Measurements from ENCODE around the gene LRRC32. TPM values are rescaled to one million over a fixed set of nuclear protein-coding genes. Genes with fewer than 3 reads are reported as not detected.

Gene LRRC32
- total RNA-seq, 1 donor from 2014 or later = 111 TPM

DNA sequence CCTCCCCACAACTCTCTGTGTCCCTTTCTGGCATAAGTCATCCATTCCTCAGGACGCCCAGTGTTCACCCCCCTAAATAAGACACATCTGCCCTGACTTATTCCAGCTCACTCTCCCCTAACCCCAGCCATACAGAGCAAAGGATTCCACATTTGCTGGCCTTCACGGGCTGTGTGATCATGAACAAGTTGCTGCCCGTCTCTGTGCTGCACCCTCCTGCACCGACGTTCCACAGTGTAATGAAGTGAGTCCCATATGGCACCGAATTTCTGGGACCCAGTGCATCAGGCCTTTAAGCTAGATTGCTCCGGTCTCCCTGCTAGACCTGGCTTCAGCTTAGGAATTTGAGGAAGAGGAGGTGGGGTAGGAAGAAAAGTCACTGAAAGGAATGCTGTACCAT is 22.4 kb upstream of the LRRC32 start:
- H3K4me3 ChIP-seq = no peak overlapping the region
- intact Hi-C loops (cut with DNase I) = no loop called here
- no peaks in the 10 kb centered on the region for H3K9me3 ChIP-seq
- no peak for ATAC-seq
- peaks cover 5% of the 10 kb centered on the region for H3K4me1 ChIP-seq
- no peak for DNase-seq
- no peak overlapping the region for H3K27ac ChIP-seq
- H3K36me3 ChIP-seq = no peaks in the 10 kb centered on the region
- TF ChIP-seq, protein P1, sequence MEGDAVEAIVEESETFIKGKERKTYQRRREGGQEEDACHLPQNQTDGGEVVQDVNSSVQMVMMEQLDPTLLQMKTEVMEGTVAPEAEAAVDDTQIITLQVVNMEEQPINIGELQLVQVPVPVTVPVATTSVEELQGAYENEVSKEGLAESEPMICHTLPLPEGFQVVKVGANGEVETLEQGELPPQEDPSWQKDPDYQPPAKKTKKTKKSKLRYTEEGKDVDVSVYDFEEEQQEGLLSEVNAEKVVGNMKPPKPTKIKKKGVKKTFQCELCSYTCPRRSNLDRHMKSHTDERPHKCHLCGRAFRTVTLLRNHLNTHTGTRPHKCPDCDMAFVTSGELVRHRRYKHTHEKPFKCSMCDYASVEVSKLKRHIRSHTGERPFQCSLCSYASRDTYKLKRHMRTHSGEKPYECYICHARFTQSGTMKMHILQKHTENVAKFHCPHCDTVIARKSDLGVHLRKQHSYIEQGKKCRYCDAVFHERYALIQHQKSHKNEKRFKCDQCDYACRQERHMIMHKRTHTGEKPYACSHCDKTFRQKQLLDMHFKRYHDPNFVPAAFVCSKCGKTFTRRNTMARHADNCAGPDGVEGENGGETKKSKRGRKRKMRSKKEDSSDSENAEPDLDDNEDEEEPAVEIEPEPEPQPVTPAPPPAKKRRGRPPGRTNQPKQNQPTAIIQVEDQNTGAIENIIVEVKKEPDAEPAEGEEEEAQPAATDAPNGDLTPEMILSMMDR (IDR thresholded peaks at IDR 0.05) = no peak
- H3K27me3 ChIP-seq = no peaks in the 10 kb centered on the region

DNA sequence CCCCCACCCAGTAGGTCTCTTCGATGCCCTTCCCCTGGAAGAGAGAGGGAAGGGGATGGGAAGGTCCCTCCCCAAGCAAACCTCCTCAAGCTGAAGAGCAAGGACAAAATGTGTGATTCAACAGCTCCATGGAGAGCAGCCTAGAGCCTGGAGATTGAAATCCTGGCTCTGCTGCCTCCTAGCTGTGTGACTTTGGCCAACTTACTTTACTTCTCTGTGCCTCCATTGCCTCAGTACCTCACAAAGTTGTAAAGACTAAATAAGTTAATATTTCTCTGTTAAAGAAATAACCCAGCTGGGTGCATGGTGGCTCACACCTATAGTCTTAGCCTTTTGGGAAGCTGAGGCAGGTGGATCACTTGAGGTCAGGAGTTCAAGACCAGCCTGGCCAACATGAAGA is 21.1 kb upstream of the LRRC32 start:
- intact Hi-C loops (cut with DNase I) = no loop called here
- no peaks in the 10 kb centered on the region for H3K36me3 ChIP-seq
- H3K9me3 ChIP-seq = no peaks in the 10 kb centered on the region
- peaks cover 5% of the 10 kb centered on the region for H3K4me1 ChIP-seq
- ATAC-seq = no peak
- no peaks in the 10 kb centered on the region for H3K27me3 ChIP-seq
- H3K4me3 ChIP-seq = no peak overlapping the region
- TF ChIP-seq, protein P1 (IDR thresholded peaks at IDR 0.05) = no peak
- H3K27ac ChIP-seq = no peak overlapping the region
- DNase-seq = no peak

DNA sequence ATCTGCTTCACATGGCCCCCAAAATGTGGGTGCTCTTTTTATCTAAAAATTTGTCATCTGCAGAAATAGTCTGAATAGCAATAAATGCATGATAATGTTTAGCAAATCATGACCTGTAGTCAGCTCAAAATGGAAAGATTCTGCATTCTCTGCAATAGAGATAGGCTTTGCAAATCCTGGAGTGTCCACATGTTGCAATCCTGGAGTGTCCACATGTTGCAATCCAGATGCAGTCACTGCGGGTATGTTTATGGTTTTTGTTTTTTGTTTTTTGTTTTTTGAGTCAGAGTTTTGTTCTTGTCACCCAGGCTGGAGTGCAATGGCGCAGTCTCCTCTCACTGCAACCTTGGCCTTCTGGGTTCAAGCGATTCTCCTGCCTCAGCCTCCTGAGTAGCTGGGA is 20.2 kb upstream of the LRRC32 start:
- Histone ChIP-seq H3K36me3 (no peaks in the 10 kb centered on the region), H3K9me3 (no peaks in the 10 kb centered on the region), H3K27ac (no peak overlapping the region), H3K4me3 (no peak overlapping the region), H3K27me3 (no peaks in the 10 kb centered on the region), H3K4me1 (peaks cover 5% of the 10 kb centered on the region)
- intact Hi-C loops (cut with DNase I) = no loop called here
- no peak for DNase-seq
- TF ChIP-seq, protein P1 (IDR thresholded peaks at IDR 0.05) = no peak
- no peak for ATAC-seq

GRCh38 chr11:76689313-76690260 is 19.0 kb upstream of the LRRC32 start:
- H3K4me1 ChIP-seq = peaks cover 5% of the 10 kb centered on the region
- no peak overlapping the region for H3K4me3 ChIP-seq
- TF ChIP-seq, protein P1 (IDR thresholded peaks at IDR 0.05) = no peak
- H3K27ac ChIP-seq = no peak overlapping the region
- no peaks in the 10 kb centered on the region for H3K36me3 ChIP-seq
- ATAC-seq (peak; percentile 80), DNase-seq (peak; percentile 86)
- intact Hi-C loops (cut with DNase I) = no loop called here
- H3K27me3 ChIP-seq = no peaks in the 10 kb centered on the region
- H3K9me3 ChIP-seq = no peaks in the 10 kb centered on the region

DNA sequence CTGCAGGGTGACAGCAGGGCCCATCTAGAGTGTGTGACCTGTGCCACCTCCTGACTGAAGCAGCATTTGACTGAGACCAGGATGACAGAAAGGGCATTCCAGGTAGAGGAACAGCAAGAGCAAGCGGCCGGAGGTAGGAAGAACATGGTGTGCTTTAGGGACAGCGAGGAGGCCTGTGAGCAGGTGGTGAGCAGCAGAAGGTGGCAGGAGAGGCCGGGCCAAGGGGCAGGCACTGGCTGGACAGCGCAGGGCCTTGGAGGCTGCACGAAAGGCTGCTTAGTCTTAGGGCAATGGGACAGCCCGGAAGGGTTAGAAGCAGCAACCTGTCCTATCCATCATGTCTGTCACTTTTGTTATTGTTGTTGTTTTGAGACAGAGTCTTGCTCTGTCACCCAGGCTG is 17.6 kb upstream of the LRRC32 start:
- peaks cover 5% of the 10 kb centered on the region for H3K4me1 ChIP-seq
- intact Hi-C loops (cut with DNase I) = no loop called here
- TF ChIP-seq, protein P1 (IDR thresholded peaks at IDR 0.05) = no peak

More for the DNA sequence above, 17.6 kb upstream of the LRRC32 start:
- no peak for DNase-seq
- no peak for ATAC-seq
- Histone ChIP-seq H3K9me3 (no peaks in the 10 kb centered on the region), H3K27me3 (no peaks in the 10 kb centered on the region), H3K36me3 (no peaks in the 10 kb centered on the region), H3K27ac (no peak overlapping the region), H3K4me3 (no peak overlapping the region)

Data from upper lobe of right lung (tissue), 1 donor.